ENCODE measurements around the gene UBE2V1.

Gene UBE2V1

GRCh38 chr20:50050214-50050613, 62.7 kb downstream of the UBE2V1 start:
- Histone ChIP-seq H3K9me3 (no peaks in the 10 kb centered on the region), H3K27ac (no peak overlapping the region), H3K36me3 (no peaks in the 10 kb centered on the region)

GRCh38 chr20:50049442-50050026, 63.4 kb downstream of the UBE2V1 start:
- Histone ChIP-seq H3K4me1 (ENCODE audit: control insufficient read depth in 1 of 2, insufficient read depth in 1 of 2, low read depth in 1 of 2, low read length in 1 of 2) (peaks cover 19 to 24% of the 10 kb centered on the region in 2 experiments), H3K36me3 (no peaks in the 10 kb centered on the region), H3K9me3 (no peaks in the 10 kb centered on the region), H3K27ac (no peak overlapping the region), H3K27me3 (peaks cover 6% of the 10 kb centered on the region), H3K4me3 (ENCODE audit: low read depth in 1 of 2, low read length in 1 of 2) (no peak overlapping the region)
- no peak for TF ChIP-seq CTCF (IDR thresholded peaks at IDR 0.05)

More at GRCh38 chr20:50050214-50050613, 62.7 kb downstream of the UBE2V1 start:
- Histone ChIP-seq H3K4me3 (ENCODE audit: low read depth in 1 of 2, low read length in 1 of 2) (no peak overlapping the region), H3K4me1 (ENCODE audit: control insufficient read depth in 1 of 2, insufficient read depth in 1 of 2, low read depth in 1 of 2, low read length in 1 of 2) (peaks cover 19 to 24% of the 10 kb centered on the region in 2 experiments), H3K27me3 (peaks cover 6% of the 10 kb centered on the region)
- no peak for TF ChIP-seq CTCF (IDR thresholded peaks at IDR 0.05)

GRCh38 chr20:50048420-50049166, 64.4 kb downstream of the UBE2V1 start:
- H3K27me3 ChIP-seq, result peaks cover 6% of the 10 kb centered on the region

GRCh38 chr20:50044353-50044960, 68.5 kb downstream of the UBE2V1 start:
- no peaks in the 10 kb centered on the region for H3K36me3 ChIP-seq
- peaks cover 19 to 27% of the 10 kb centered on the region in 2 experiments for H3K4me1 ChIP-seq (ENCODE audit: control insufficient read depth in 1 of 2, insufficient read depth in 1 of 2, low read depth in 1 of 2, low read length in 1 of 2)
- no peaks in the 10 kb centered on the region for H3K9me3 ChIP-seq
- no peak overlapping the region for H3K27ac ChIP-seq
- no peak for TF ChIP-seq CTCF (IDR thresholded peaks at IDR 0.05)
- H3K4me3 ChIP-seq (ENCODE audit: low read depth in 1 of 2, low read length in 1 of 2), result no peak overlapping the region
- no peaks in the 10 kb centered on the region for H3K27me3 ChIP-seq

More at GRCh38 chr20:50048420-50049166, 64.4 kb downstream of the UBE2V1 start:
- no peaks in the 10 kb centered on the region for H3K9me3 ChIP-seq
- H3K4me1 ChIP-seq (ENCODE audit: control insufficient read depth in 1 of 2, insufficient read depth in 1 of 2, low read depth in 1 of 2, low read length in 1 of 2), result peaks cover 19 to 24% of the 10 kb centered on the region in 2 experiments
- TF ChIP-seq CTCF (IDR thresholded peaks at IDR 0.05), result no peak
- no peak overlapping the region for H3K27ac ChIP-seq
- H3K4me3 ChIP-seq (ENCODE audit: low read depth in 1 of 2, low read length in 1 of 2), result no peak overlapping the region
- H3K36me3 ChIP-seq, result no peaks in the 10 kb centered on the region

- no peak overlapping the region for H3K4me3 ChIP-seq (ENCODE audit: low read depth in 1 of 2, low read length in 1 of 2)
- H3K27ac ChIP-seq, result no peak overlapping the region
- no peaks in the 10 kb centered on the region for H3K27me3 ChIP-seq
- TF ChIP-seq CTCF (IDR thresholded peaks at IDR 0.05), result no peak
- H3K9me3 ChIP-seq, result no peaks in the 10 kb centered on the region
- no peaks in the 10 kb centered on the region for H3K36me3 ChIP-seq
- peaks cover 19 to 27% of the 10 kb centered on the region in 2 experiments for H3K4me1 ChIP-seq (ENCODE audit: control insufficient read depth in 1 of 2, insufficient read depth in 1 of 2, low read depth in 1 of 2, low read length in 1 of 2)
These were observed 69.2 kb downstream of the UBE2V1 start for GRCh38 chr20:50043573-50044352.

Measured in neutrophil (primary cell).